Cardiac muscle cell (in vitro differentiated cells and primary cell): ENCODE measurements around the gene LMAN2L. TPM values are rescaled to one million over a fixed set of nuclear protein-coding genes. Genes with fewer than 3 reads are reported as not detected.
A peak's percentile ranks its signal among the peaks of the same experiment; 100 is the strongest.

Experiments used
- DNase-seq, 2 donors: peaks; one replicate each; pipeline versions ENCODE4 v3.0.0 to v3.0.0-alpha.2; 2010 to 2017; ENCODE audit warnings: low read depth in 1 of 2, low spot score in 1 of 2
- H3K27ac ChIP-seq: fragments of 200-600 bp; sonication (generic); 2 replicates; pipeline ENCODE4 v1.5.1; 2016
- H3K27me3 ChIP-seq: fragments of 200-600 bp; sonication (generic); 2 replicates; pipeline ENCODE4 v1.6.0; 2016; ENCODE audit warnings: control low read depth
- H3K36me3 ChIP-seq: fragments of 200-600 bp; sonication (generic); 2 replicates; pipeline ENCODE4 v1.5.1; 2016; ENCODE audit warnings: control low read depth
- H3K4me1 ChIP-seq: fragments of 200-600 bp; sonication (generic); 2 replicates; pipeline ENCODE4 v1.8.1; 2017; ENCODE audit warnings: low read depth, mild to moderate bottlenecking, mixed run types
- H3K4me3 ChIP-seq: fragments of 200-600 bp; sonication (generic); 2 replicates; pipeline ENCODE4 v1.5.1; 2016; ENCODE audit warnings: mild to moderate bottlenecking
- H3K9me3 ChIP-seq: fragments of 200-600 bp; sonication (generic); 2 replicates; pipeline ENCODE4 v1.5.1; 2017; ENCODE audit warnings: low read depth, mild to moderate bottlenecking, control low read depth
- polyA plus RNA-seq: library from polyadenylated mRNA; unstranded; fragments of >200 nt; fragmentation: Nextera tagmentation; extraction: Ambion mirVana; gene quantifications from 2 replicates; pipeline ENCODE4 v1.2.1, GENCODE V29; 2016
- total RNA-seq: library from RNA; depleted of rRNA; stranded (reverse); fragments of >200 nt; gene quantifications from 2 replicates; pipeline ENCODE4 v1.2.3, GENCODE V29; 2016
- TF ChIP-seq, protein P1 (sequence below): IDR thresholded peaks from 2 replicates; pipeline ENCODE4 v1.5.1; 2012; ENCODE audit warnings: low read depth, mild to moderate bottlenecking, low read length

Gene LMAN2L
- total and polyA plus RNA-seq, 2 experiments from 2014 or later, result 28.8 to 64.3 TPM

GRCh38 chr2:96683972-96684820, 55.7 kb downstream of the LMAN2L start:
- Histone ChIP-seq H3K4me1 (peaks cover 14% of the 10 kb centered on the region), H3K9me3 (no peaks in the 10 kb centered on the region), H3K27me3 (no peaks in the 10 kb centered on the region), H3K27ac (no peak overlapping the region), H3K4me3 (no peak overlapping the region), H3K36me3 (no peaks in the 10 kb centered on the region)
- no peak for DNase-seq
- TF ChIP-seq, protein P1, sequence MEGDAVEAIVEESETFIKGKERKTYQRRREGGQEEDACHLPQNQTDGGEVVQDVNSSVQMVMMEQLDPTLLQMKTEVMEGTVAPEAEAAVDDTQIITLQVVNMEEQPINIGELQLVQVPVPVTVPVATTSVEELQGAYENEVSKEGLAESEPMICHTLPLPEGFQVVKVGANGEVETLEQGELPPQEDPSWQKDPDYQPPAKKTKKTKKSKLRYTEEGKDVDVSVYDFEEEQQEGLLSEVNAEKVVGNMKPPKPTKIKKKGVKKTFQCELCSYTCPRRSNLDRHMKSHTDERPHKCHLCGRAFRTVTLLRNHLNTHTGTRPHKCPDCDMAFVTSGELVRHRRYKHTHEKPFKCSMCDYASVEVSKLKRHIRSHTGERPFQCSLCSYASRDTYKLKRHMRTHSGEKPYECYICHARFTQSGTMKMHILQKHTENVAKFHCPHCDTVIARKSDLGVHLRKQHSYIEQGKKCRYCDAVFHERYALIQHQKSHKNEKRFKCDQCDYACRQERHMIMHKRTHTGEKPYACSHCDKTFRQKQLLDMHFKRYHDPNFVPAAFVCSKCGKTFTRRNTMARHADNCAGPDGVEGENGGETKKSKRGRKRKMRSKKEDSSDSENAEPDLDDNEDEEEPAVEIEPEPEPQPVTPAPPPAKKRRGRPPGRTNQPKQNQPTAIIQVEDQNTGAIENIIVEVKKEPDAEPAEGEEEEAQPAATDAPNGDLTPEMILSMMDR, result no peak

DNA sequence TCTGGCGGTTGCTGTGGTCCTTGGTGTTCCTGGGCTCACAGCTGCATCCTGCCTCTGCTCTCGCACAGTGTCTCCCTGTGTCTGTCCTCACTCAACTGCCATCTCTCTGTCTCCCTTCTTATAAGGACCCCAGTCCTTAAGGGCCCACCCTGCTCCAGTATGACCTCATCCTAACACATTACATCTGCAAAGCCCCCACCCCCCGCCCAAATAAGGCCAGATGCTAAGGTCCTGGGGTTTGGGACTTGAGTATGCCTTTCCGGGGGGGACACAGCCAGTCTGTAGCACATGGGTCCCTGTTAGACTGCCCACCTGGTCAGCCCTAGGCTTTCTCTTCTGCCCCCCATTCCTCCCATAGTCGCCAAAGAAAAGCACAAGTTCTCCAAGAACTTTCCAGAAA, 56.6 kb downstream of the LMAN2L start:
- H3K4me3 ChIP-seq, result no peak overlapping the region
- DNase-seq, result no peak
- no peaks in the 10 kb centered on the region for H3K27me3 ChIP-seq
- no peak overlapping the region for H3K27ac ChIP-seq
- H3K9me3 ChIP-seq, result no peaks in the 10 kb centered on the region
- TF ChIP-seq, protein P1, result no peak
- no peaks in the 10 kb centered on the region for H3K36me3 ChIP-seq
- H3K4me1 ChIP-seq, result peaks cover 14% of the 10 kb centered on the region

GRCh38 chr2:96681540-96681939, 58.3 kb downstream of the LMAN2L start:
- no peaks in the 10 kb centered on the region for H3K9me3 ChIP-seq
- H3K27me3 ChIP-seq, result no peaks in the 10 kb centered on the region
- no peak overlapping the region for H3K27ac ChIP-seq
- H3K4me3 ChIP-seq, result no peak overlapping the region
- no peaks in the 10 kb centered on the region for H3K36me3 ChIP-seq
- TF ChIP-seq, protein P1, result no peak
- peaks cover 14% of the 10 kb centered on the region for H3K4me1 ChIP-seq
- no peak for DNase-seq

GRCh38 chr2:96680561-96681141, 59.2 kb downstream of the LMAN2L start:
- Histone ChIP-seq H3K36me3 (no peaks in the 10 kb centered on the region), H3K27ac (no peak overlapping the region), H3K4me3 (no peak overlapping the region), H3K9me3 (no peaks in the 10 kb centered on the region), H3K27me3 (no peaks in the 10 kb centered on the region), H3K4me1 (peaks cover 8% of the 10 kb centered on the region)
- TF ChIP-seq, protein P1, result no peak
- no peak for DNase-seq

GRCh38 chr2:96679848-96680247, 60.0 kb downstream of the LMAN2L start:
- H3K4me3 ChIP-seq, result no peak overlapping the region
- H3K27ac ChIP-seq, result no peak overlapping the region
- H3K4me1 ChIP-seq, result no peaks in the 10 kb centered on the region
- peak in 1 of 2 donors; percentile 20 for DNase-seq
- H3K9me3 ChIP-seq, result no peaks in the 10 kb centered on the region
- TF ChIP-seq, protein P1, result no peak
- H3K36me3 ChIP-seq, result no peaks in the 10 kb centered on the region
- no peaks in the 10 kb centered on the region for H3K27me3 ChIP-seq
